Vagina (tissue), 2 donors: ENCODE data around the gene NAT9.

ENCODE experiments used
- POLR2A ChIP-seq, 2 donors: fragments of 450-650 bp; IDR thresholded peaks; one replicate each; pipeline ENCODE4 v1.6.1; 2017; ENCODE audit warnings: antibody characterized with exemption in 2 of 2, mild to moderate bottlenecking in 2 of 2, moderate library complexity in 2 of 2
- POLR2AphosphoS5 ChIP-seq, 2 donors: sonication (generic); formaldehyde crosslinking; IDR thresholded peaks; one replicate each; pipeline ENCODE4 v1.9.0; 2017; ENCODE audit warnings: antibody characterized with exemption in 2 of 2, mild to moderate bottlenecking in 2 of 2, low read depth in 1 of 2; ENCODE audit not compliant: insufficient read depth in 1 of 2
- TF ChIP-seq, protein P1 (sequence below), 3 experiments: fragments of 450-650 bp in 2 of 3; fragments of 200-600 bp in 1 of 3; sonication (generic) in 1 of 3; IDR thresholded peaks; one replicate each; pipeline ENCODE4 v1.5.1; 2017 to 2019; ENCODE audit warnings: antibody characterized with exemption in 3 of 3, mild to moderate bottlenecking in 2 of 3, moderate library complexity in 2 of 3

DNA sequence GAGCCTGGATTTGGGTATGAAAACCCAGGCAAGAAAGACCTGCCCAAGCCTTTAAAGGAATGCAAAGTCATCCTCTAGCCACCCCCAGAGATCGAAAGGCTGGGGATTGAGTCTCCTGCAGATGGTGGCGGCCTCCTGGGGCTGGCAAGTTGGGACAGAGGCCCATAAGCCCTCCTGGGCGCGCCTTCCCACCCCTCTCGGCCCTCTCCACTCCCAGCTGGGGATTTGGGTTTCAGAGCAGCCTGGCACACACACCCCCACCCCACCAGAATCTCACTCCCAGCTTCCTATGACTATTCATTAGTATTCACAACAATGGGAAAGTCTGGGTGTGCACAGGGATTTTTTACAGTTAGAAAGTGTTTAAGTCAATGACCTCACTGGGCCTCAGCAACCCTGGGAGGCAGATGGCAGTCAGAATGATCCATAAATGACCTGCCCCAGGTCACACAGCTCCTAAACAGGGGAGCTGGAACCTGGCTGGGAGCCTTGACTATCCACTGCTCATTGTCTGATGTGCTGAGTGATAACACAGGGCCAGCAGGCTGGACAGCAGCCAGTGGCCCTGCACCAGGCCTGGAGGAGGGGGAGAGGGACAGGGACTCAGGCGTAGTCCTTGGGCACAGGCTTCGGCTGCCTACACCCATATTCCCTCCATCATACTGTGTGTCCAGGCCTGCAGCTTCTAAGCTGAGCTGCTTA, 15.6 kb downstream of the NAT9 start:
- TF ChIP-seq, protein P1, sequence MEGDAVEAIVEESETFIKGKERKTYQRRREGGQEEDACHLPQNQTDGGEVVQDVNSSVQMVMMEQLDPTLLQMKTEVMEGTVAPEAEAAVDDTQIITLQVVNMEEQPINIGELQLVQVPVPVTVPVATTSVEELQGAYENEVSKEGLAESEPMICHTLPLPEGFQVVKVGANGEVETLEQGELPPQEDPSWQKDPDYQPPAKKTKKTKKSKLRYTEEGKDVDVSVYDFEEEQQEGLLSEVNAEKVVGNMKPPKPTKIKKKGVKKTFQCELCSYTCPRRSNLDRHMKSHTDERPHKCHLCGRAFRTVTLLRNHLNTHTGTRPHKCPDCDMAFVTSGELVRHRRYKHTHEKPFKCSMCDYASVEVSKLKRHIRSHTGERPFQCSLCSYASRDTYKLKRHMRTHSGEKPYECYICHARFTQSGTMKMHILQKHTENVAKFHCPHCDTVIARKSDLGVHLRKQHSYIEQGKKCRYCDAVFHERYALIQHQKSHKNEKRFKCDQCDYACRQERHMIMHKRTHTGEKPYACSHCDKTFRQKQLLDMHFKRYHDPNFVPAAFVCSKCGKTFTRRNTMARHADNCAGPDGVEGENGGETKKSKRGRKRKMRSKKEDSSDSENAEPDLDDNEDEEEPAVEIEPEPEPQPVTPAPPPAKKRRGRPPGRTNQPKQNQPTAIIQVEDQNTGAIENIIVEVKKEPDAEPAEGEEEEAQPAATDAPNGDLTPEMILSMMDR (IDR thresholded peaks at IDR 0.05), result no peak
- TF ChIP-seq POLR2AphosphoS5 (IDR thresholded peaks at IDR 0.05; ENCODE audit: insufficient read depth in 1 of 2, low read depth in 1 of 2), result no peak
- TF ChIP-seq POLR2A (IDR thresholded peaks at IDR 0.05), result no peak
